K562 (cell line): ENCODE results near the gene CLASP2. TPM values are rescaled to one million over a fixed set of nuclear protein-coding genes. Genes with fewer than 3 reads are reported as not detected.

Experiments
- ATAC-seq: fragments of 200-7000 bp; cut with Tn5 transposase; 3 replicates; pipeline ENCODE4 v1.9.1; 2020; ENCODE audit warnings: moderate library complexity
- BruUV-seq: library from RNA; stranded (reverse); fragments of 400-500 nt; replicated peaks from 2 replicates; lab custom pipeline; 2021; lab: Mats Ljungman, UMichigan
- CTCF ChIA-PET: fragments of 300-600 bp; formaldehyde crosslinking; extraction: SDS; loops from one replicate; lab custom pipeline; 2021; ENCODE audit warnings: low intra/inter-chr PET ratio; lab: Yijun Ruan, JAX
- POLR2A ChIA-PET: fragments of 300-600, 350-650 bp; sonication (Branson Sonifier 250); formaldehyde crosslinking; extraction: SDS; loops from one replicate; lab custom pipeline; 2021; ENCODE audit warnings: antibody characterized with exemption, inconsistent platforms; lab: Yijun Ruan, JAX
- DNase-seq, 4 experiments: peaks; one replicate each; pipeline versions ENCODE4 v3.0.0 to v3.0.0-alpha.2; 2011 to 2018; ENCODE audit warnings: low spot score in 3 of 4, mixed read lengths in 3 of 4; ENCODE audit errors: extremely low read depth in 1 of 4
- FAIRE-seq: peaks from 2 replicates; lab custom pipeline; 2011; peaks lifted over from hg19 to GRCh38; lab: Jason Lieb, UNC
- H2AFZ ChIP-seq: 2 replicates; pipeline ENCODE4 v1.6.0; 2011; ENCODE audit warnings: low read depth, low read length, control low read depth, inconsistent platforms
- H3K27ac ChIP-seq: fragments of 200-600 bp; 3 replicates; pipeline ENCODE4 v1.8.0; 2011; ENCODE audit warnings: low read depth, mild to moderate bottlenecking, control low read depth, inconsistent platforms, low read length, moderate library complexity, mixed read lengths; ENCODE audit errors: extremely low read depth
- H3K27me3 ChIP-seq, 2 experiments: fragments of 300-600 bp in 1 of 2; 2 replicates in 1 of 2; 3 replicates in 1 of 2; pipeline versions ENCODE4 v1.6.0 to v1.8.0; 2011; ENCODE audit warnings: inconsistent platforms in 2 of 2, low read length in 2 of 2, mild to moderate bottlenecking in 1 of 2, mixed read lengths in 1 of 2, moderate library complexity in 1 of 2; ENCODE audit not compliant: control insufficient read depth in 2 of 2, insufficient read depth in 2 of 2
- H3K36me3 ChIP-seq: fragments of 300-600 bp; 3 replicates; pipeline ENCODE4 v1.8.0; 2011; ENCODE audit warnings: mild to moderate bottlenecking, low read length, inconsistent platforms; ENCODE audit not compliant: control insufficient read depth, insufficient read depth
- H3K4me1 ChIP-seq, 2 experiments: fragments of 200-600 bp in 1 of 2; replicated peaks in 1 of 2; 2 replicates in 1 of 2; 3 replicates in 1 of 2; pipeline versions ENCODE4 v1.5.1 to v1.8.0; 2011; ENCODE audit warnings: inconsistent platforms in 2 of 2, low read length in 2 of 2, mild to moderate bottlenecking in 1 of 2, mixed read lengths in 1 of 2, moderate library complexity in 1 of 2; ENCODE audit not compliant: control insufficient read depth in 2 of 2, insufficient read depth in 2 of 2
- H3K4me2 ChIP-seq: 2 replicates; pipeline ENCODE4 v1.6.1; 2011; ENCODE audit warnings: low read length, control low read depth, inconsistent platforms, mixed read lengths; ENCODE audit not compliant: insufficient read depth
- H3K4me3 ChIP-seq: fragments of 200-600 bp; sonication (generic), shearing (Covaris generic); 2 replicates; pipeline ENCODE4 v1.5.1; 2016; ENCODE audit warnings: control low read depth, inconsistent platforms
- H3K79me2 ChIP-seq: fragments of 200-600 bp; 3 replicates; pipeline ENCODE4 v1.8.0; 2011; ENCODE audit warnings: low read length, inconsistent platforms; ENCODE audit not compliant: control insufficient read depth, insufficient read depth
- H3K9ac ChIP-seq, 2 experiments: 2 replicates each; pipeline versions ENCODE4 v1.6.0 to v1.6.1; 2011; ENCODE audit warnings: low read depth in 2 of 2, low read length in 2 of 2, control low read depth in 1 of 2, inconsistent platforms in 1 of 2, mild to moderate bottlenecking in 1 of 2, mixed read lengths in 1 of 2; ENCODE audit not compliant: insufficient read depth in 1 of 2
- H3K9me1 ChIP-seq: one replicate; pipeline ENCODE4 v1.6.0; 2011; ENCODE audit warnings: inconsistent platforms, mild to moderate bottlenecking, low read length, moderate library complexity; ENCODE audit not compliant: control insufficient read depth, insufficient read depth
- H3K9me3 ChIP-seq: replicated peaks from 2 replicates; pipeline ENCODE4 v1.5.1; 2011; ENCODE audit warnings: low read depth, low read length, inconsistent platforms; ENCODE audit not compliant: control insufficient read depth, insufficient read depth
- H4K20me1 ChIP-seq: replicated peaks from 2 replicates; pipeline ENCODE4 v1.6.1; 2011; ENCODE audit warnings: low read length, inconsistent platforms, mixed read lengths; ENCODE audit not compliant: control insufficient read depth, insufficient read depth
- CEBPB ChIP-seq: fragments of 450-650 bp; IDR thresholded peaks from 2 replicates; pipeline ENCODE4 v1.6.1; 2016; ENCODE audit warnings: missing genetic modification characterization, missing compliant biosample characterization
- ETS2 ChIP-seq: IDR thresholded peaks from 2 replicates; pipeline ENCODE4 v1.6.1; 2016; ENCODE audit warnings: borderline replicate concordance, missing genetic modification characterization, mild to moderate bottlenecking, moderate library complexity, missing compliant biosample characterization; ENCODE audit not compliant: poor library complexity, severe bottlenecking
- HCFC1 ChIP-seq: IDR thresholded peaks from 2 replicates; pipeline ENCODE4 v1.6.1; 2012; ENCODE audit warnings: low read depth, low read length, improper control_type of control experiment
- IRF2 ChIP-seq: sonication (generic); formaldehyde crosslinking; IDR thresholded peaks from 2 replicates; pipeline ENCODE4 v1.8.1; 2022; ENCODE audit warnings: mild to moderate bottlenecking, missing genetic modification reagents
- PRMT5 ChIP-seq: sonication (generic); formaldehyde crosslinking; IDR thresholded peaks from 2 replicates; pipeline ENCODE4 v1.5.0; 2020; ENCODE audit warnings: missing genetic modification reagents
- SIN3A ChIP-seq, 2 experiments: fragments of 150-350 bp in 1 of 2; IDR thresholded peaks; 2 replicates each; pipeline ENCODE4 v1.6.1; 2011 to 2016; ENCODE audit warnings: borderline replicate concordance in 2 of 2, low read depth in 2 of 2, low read length in 2 of 2, mild to moderate bottlenecking in 2 of 2, moderate library complexity in 2 of 2; ENCODE audit not compliant: control insufficient read depth in 1 of 2
- ZBTB9 ChIP-seq: fragments of 450-650 bp; formaldehyde crosslinking; IDR thresholded peaks from 2 replicates; pipeline ENCODE4 v1.4.0; 2020; ENCODE audit warnings: mild to moderate bottlenecking, moderate library complexity
- ZNF23 ChIP-seq: fragments of 250-450 bp; sonication (Bioruptor Pico); IDR thresholded peaks from 2 replicates; pipeline ENCODE4 v1.4.0; 2020; ENCODE audit warnings: mild to moderate bottlenecking
- WGBS: fragments of 100-300 bp; shearing (Covaris generic); methylation state at CpG from one replicate; pipeline ENCODE4 v1.1.6; 2016; ENCODE audit warnings: low coverage, mixed read lengths; ENCODE audit not compliant: insufficient coverage; ENCODE audit errors: missing lambda C conversion rate; 5-methylcytosine and 5-hydroxymethylcytosine counted together
- in situ Hi-C: fragments of 300-500 bp; cut with MboI; formaldehyde crosslinking; loops from 4 replicates; pipeline ENCODE4 v1.15.0; 2018; ENCODE audit warnings: inconsistent platforms, mixed read lengths
- intact Hi-C: fragments of 100-400 bp; cut with micrococcal nuclease; formaldehyde crosslinking; loops from 2 replicates; pipeline ENCODE4 v1.14.2; 2022
- polyA plus RNA-seq, 8 experiments: library from polyadenylated mRNA; depleted of rRNA in 4 of 8; stranded (reverse) in 5 of 8; unstranded in 3 of 8; fragments of >200 nt; fragmentation: Nextera tagmentation in 2 of 8; fragmentation: Illumina TruSeq in 1 of 8; extraction: Ambion mirVana in 2 of 8; extraction: Trizol in 1 of 8; gene quantifications; 2 replicates each; pipeline versions ENCODE4 v1.2.1 to v1.2.3, GENCODE V29; 2011 to 2014; ENCODE audit warnings: inconsistent platforms in 1 of 8, missing spikeins in 1 of 8
- total RNA-seq, 7 experiments: library from RNA; depleted of rRNA in 6 of 7; stranded (reverse); fragments of >200 nt in 6 of 7; fragmentation: Illumina TruSeq in 2 of 7; extraction: Trizol in 2 of 7; gene quantifications; 2 replicates each; pipeline versions ENCODE4 v1.2.1 to v1.2.3, GENCODE V29; 2011 to 2021; ENCODE audit warnings: low replicate concordance in 1 of 7

The CLASP2 gene
- total and polyA plus RNA-seq, 9 of the 15 experiments (the other 6 are each of a cell fraction or from before 2014, with no cell fraction given) = 13.5 to 107 (median 71.8) TPM

GRCh38 chr3:33711100-33711499, 7.0 kb downstream of the CLASP2 start:
- Histone ChIP-seq H4K20me1 (peaks cover 4% of the 10 kb centered on the region; the same call in 1 of the 2 replicates), H3K27me3 (no peaks in the 10 kb centered on the region), H3K4me3 (no peak overlapping the region), H3K4me2 (no peak overlapping the region), H3K4me1 (peaks cover 0 to 10% of the 10 kb centered on the region in 2 experiments; a peak in 2 of 5 replicates), H3K9me1 (no peaks in the 10 kb centered on the region), H3K79me2 (peaks cover 97% of the 10 kb centered on the region), H2AFZ (no peak overlapping the region), H3K27ac (no peak overlapping the region), H3K36me3 (peaks cover 31% of the 10 kb centered on the region; the same call in 2 of the 3 replicates), H3K9ac (no peak overlapping the region), H3K9me3 (no peaks in the 10 kb centered on the region)
- WGBS = 83% methylated on average over 3 of the region's 3 CpGs
- ATAC-seq (no peak), FAIRE-seq (no peak), DNase-seq (no peak)
- intact Hi-C loops (no loop called here), in situ Hi-C loops (no loop called here)
- no TSS peak for BruUV-seq
- TF ChIP-seq PRMT5 (CRISPR knock-in tag) = no peak
- no peak for TF ChIP-seq ETS2 (tag)
- no peak for TF ChIP-seq ZNF23 (CRISPR knock-in tag)
- no peak for TF ChIP-seq HCFC1
- TF ChIP-seq IRF2 (CRISPR knock-in tag) = no peak
- peak; percentile 67 for TF ChIP-seq CEBPB (tag)
- TF ChIP-seq SIN3A (IDR thresholded peaks at IDR 0.05; ENCODE audit: borderline replicate concordance in 2 of 2, control insufficient read depth in 1 of 2, low read depth in 2 of 2, low read length in 2 of 2) = no peak
- no peak for TF ChIP-seq ZBTB9
- CTCF ChIA-PET = no interaction called here
- POLR2A ChIA-PET = interaction anchor here (0.6 to 0.8 kb wide), 2 partner anchors 87 to 346 kb away, joined by 3 to 6 read pairs; partner anchors contain the start of gene PDCD6IP
